SU-DHL-6 (cell line): ENCODE data around the gene NOC2L.
"Not testable (repeated sequence)": the region's sequence is repeated elsewhere in the genome, so short reads cannot be mapped to it uniquely, and the experiment has no call there.

Experiments used
- H2AFZ ChIP-seq: fragments of 200-600 bp; sonication (generic); 2 replicates; pipeline ENCODE4 v1.6.1; 2014; ENCODE audit warnings: low read depth, mild to moderate bottlenecking, moderate library complexity, mixed read lengths, antibody characterized with exemption, low read length; ENCODE audit not compliant: severe bottlenecking
- H3F3A ChIP-seq: fragments of 200-600 bp; shearing (Covaris generic); 2 replicates; pipeline ENCODE4 v1.6.0; 2016; ENCODE audit warnings: antibody characterized with exemption, mild to moderate bottlenecking; ENCODE audit not compliant: insufficient read depth
- H3K27ac ChIP-seq: fragments of 200-600 bp; sonication (generic); 2 replicates; pipeline ENCODE4 v1.5.1; 2016; ENCODE audit warnings: low read depth, mild to moderate bottlenecking, low read length, moderate library complexity, mixed read lengths
- H3K27me3 ChIP-seq: fragments of 200-600 bp; sonication (generic), shearing (Covaris generic); 2 replicates; pipeline ENCODE4 v1.6.0; 2014; ENCODE audit warnings: mild to moderate bottlenecking, low read length
- H3K36me3 ChIP-seq: fragments of 200-600 bp; sonication (generic); 2 replicates; pipeline ENCODE4 v1.6.1; 2014; ENCODE audit warnings: mild to moderate bottlenecking, low read length, mixed read lengths
- H3K4me2 ChIP-seq: fragments of 300-600, 200-600 bp; shearing (Covaris generic), sonication (generic); 2 replicates; pipeline ENCODE4 v1.6.0; 2014; ENCODE audit warnings: low read length, low read depth, mild to moderate bottlenecking; ENCODE audit not compliant: poor library complexity, severe bottlenecking
- H3K4me3 ChIP-seq: fragments of 200-600 bp; sonication (generic); 2 replicates; pipeline ENCODE4 v1.5.1; 2014; ENCODE audit warnings: antibody characterized with exemption, low read length, mild to moderate bottlenecking, mixed read lengths; ENCODE audit not compliant: insufficient read depth, poor library complexity, severe bottlenecking
- H3K79me2 ChIP-seq: fragments of 200-600 bp; sonication (generic); 2 replicates; pipeline ENCODE4 v1.6.1; 2014; ENCODE audit warnings: mild to moderate bottlenecking, low read length, moderate library complexity; ENCODE audit not compliant: insufficient read depth
- H3K9ac ChIP-seq: fragments of 200-600 bp; sonication (generic); 2 replicates; pipeline ENCODE4 v1.7.0; 2014; ENCODE audit warnings: mild to moderate bottlenecking, low read length
- H3K9me2 ChIP-seq: fragments of 200-600 bp; sonication (generic); replicated peaks from 2 replicates; pipeline ENCODE4 v1.6.1; 2014; ENCODE audit warnings: low read length; ENCODE audit not compliant: insufficient read depth
- H3K9me3 ChIP-seq: fragments of 200-600 bp; sonication (generic); 2 replicates; pipeline ENCODE4 v1.6.1; 2014; ENCODE audit warnings: low read length, mixed read lengths; ENCODE audit not compliant: insufficient read depth
- H4K20me1 ChIP-seq: fragments of 200-600 bp; sonication (generic); 2 replicates; pipeline ENCODE4 v1.6.1; 2014; ENCODE audit warnings: low read depth, mild to moderate bottlenecking, antibody characterized with exemption, low read length, moderate library complexity, mixed read lengths
- EZH2phosphoT487 ChIP-seq: fragments of 200-600 bp; sonication (generic), shearing (Covaris generic); conservative IDR thresholded peaks from 2 replicates; pipeline ENCODE4 v1.6.1; 2018; ENCODE audit warnings: mild to moderate bottlenecking, antibody characterized with exemption, low read length, moderate library complexity, mixed read lengths
- TF ChIP-seq, protein P1 (sequence below): fragments of 200-600 bp; sonication (generic); IDR thresholded peaks from one replicate; pipeline ENCODE4 v1.5.1; 2017; ENCODE audit warnings: antibody characterized with exemption, mild to moderate bottlenecking, low read length, moderate library complexity; ENCODE audit not compliant: insufficient read depth, poor library complexity, severe bottlenecking

NOC2L gene

DNA sequence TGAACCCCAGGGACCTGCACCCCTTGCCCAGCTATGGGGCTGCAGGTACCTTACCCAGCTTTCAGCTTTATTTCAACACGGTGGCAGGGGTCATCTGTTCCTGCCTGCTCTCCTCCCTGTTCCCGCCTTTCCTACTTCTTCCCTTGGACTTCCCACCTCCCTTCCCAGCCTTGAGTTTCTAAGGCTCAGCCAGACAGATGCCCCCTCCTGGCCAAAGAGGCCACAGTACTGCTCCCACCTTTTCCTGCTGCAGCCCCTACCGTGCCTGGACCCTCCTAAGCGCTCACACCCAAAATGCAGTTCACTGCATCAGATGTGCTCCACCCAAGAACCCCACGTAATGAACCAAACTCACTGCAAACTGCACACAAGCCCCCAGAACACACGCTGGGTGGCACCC, 7.7 kb downstream of the NOC2L start:
- H3K27me3 ChIP-seq = no peaks in the 10 kb centered on the region

DNA sequence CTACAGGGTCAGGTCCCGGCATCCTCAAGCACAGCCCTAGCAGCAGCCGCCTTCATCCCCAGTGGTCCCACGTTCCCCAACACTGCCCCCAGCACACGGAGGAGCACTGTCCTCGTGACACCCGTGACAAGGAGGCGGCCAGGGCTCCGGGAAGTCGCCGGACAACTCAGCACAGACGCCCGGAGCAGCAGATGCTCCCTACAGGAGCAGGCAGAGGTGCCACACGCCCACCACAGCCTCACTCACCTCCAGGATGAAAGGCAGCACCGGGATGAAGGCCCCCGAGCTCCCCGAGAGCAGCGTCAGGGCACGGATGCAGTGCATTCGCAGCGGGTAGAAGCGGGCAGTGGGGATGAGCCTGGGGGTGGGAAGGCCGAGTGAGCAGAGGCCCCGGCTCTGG, 8.2 kb downstream of the NOC2L start:
- no peaks in the 10 kb centered on the region; the same call in 1 of the 2 replicates for H3K36me3 ChIP-seq
- no peaks in the 10 kb centered on the region for H3K9me3 ChIP-seq
- no peak overlapping the region for H3K9ac ChIP-seq
- H3K27me3 ChIP-seq = no peaks in the 10 kb centered on the region
- no peak overlapping the region for H3K4me3 ChIP-seq
- no peaks in the 10 kb centered on the region for H3K9me2 ChIP-seq
- H3K4me2 ChIP-seq = no peak overlapping the region
- H4K20me1 ChIP-seq = no peaks in the 10 kb centered on the region
- no peak overlapping the region for H3K27ac ChIP-seq
- H2AFZ ChIP-seq = no peak overlapping the region
- no peaks in the 10 kb centered on the region for H3K79me2 ChIP-seq
- no peaks in the 10 kb centered on the region for H3F3A ChIP-seq
- TF ChIP-seq, protein P1, sequence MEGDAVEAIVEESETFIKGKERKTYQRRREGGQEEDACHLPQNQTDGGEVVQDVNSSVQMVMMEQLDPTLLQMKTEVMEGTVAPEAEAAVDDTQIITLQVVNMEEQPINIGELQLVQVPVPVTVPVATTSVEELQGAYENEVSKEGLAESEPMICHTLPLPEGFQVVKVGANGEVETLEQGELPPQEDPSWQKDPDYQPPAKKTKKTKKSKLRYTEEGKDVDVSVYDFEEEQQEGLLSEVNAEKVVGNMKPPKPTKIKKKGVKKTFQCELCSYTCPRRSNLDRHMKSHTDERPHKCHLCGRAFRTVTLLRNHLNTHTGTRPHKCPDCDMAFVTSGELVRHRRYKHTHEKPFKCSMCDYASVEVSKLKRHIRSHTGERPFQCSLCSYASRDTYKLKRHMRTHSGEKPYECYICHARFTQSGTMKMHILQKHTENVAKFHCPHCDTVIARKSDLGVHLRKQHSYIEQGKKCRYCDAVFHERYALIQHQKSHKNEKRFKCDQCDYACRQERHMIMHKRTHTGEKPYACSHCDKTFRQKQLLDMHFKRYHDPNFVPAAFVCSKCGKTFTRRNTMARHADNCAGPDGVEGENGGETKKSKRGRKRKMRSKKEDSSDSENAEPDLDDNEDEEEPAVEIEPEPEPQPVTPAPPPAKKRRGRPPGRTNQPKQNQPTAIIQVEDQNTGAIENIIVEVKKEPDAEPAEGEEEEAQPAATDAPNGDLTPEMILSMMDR = no peak
- TF ChIP-seq EZH2phosphoT487 = no peak

More for the DNA sequence above, 7.7 kb downstream of the NOC2L start:
- no peak for TF ChIP-seq EZH2phosphoT487
- TF ChIP-seq, protein P1 = no peak
- no peaks in the 10 kb centered on the region for H3K79me2 ChIP-seq
- H3K27ac ChIP-seq = no peak overlapping the region
- no peaks in the 10 kb centered on the region; the same call in 1 of the 2 replicates for H3K36me3 ChIP-seq
- H3K9me3 ChIP-seq = no peaks in the 10 kb centered on the region
- H3K9me2 ChIP-seq = no peaks in the 10 kb centered on the region
- no peaks in the 10 kb centered on the region for H3F3A ChIP-seq
- no peak overlapping the region for H3K4me3 ChIP-seq
- no peaks in the 10 kb centered on the region for H4K20me1 ChIP-seq
- H3K9ac ChIP-seq = no peak overlapping the region
- H3K4me2 ChIP-seq = no peak overlapping the region
- no peak overlapping the region for H2AFZ ChIP-seq

GRCh38 chr1:950268-950667, 8.8 kb downstream of the NOC2L start:
- Histone ChIP-seq H3K4me2 (no peak overlapping the region), H2AFZ (no peak overlapping the region), H3K27ac (no peak overlapping the region), H4K20me1 (no peaks in the 10 kb centered on the region), H3F3A (no peaks in the 10 kb centered on the region), H3K9ac (no peak overlapping the region), H3K36me3 (no peaks in the 10 kb centered on the region; the same call in 1 of the 2 replicates), H3K27me3 (no peaks in the 10 kb centered on the region), H3K79me2 (no peaks in the 10 kb centered on the region), H3K9me3 (no peaks in the 10 kb centered on the region), H3K4me3 (no peak overlapping the region), H3K9me2 (no peaks in the 10 kb centered on the region)
- TF ChIP-seq EZH2phosphoT487 = no peak
- TF ChIP-seq, protein P1 = no peak

DNA sequence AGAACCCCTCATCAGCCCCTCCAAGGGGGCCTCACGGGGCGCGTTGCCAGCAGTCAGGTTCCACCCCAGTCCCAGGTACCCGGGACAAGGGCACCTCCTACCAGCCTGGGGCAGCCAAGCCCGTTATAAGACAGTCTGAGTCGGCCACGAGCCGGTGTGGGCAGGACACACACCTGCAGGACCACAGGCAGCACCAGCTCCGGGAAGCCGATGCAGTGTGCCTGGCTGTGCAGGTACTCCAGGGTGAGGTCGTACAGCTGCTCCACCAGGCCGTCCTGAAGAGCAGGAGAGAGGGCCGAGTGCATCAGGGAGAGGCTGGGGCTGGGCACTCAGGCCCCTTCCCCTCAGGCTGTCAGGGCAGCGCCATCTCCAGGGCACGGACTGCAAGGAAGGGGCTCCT, 11.1 kb downstream of the NOC2L start:
- Histone ChIP-seq H3K27ac (no peak overlapping the region), H2AFZ (no peak overlapping the region), H4K20me1 (no peaks in the 10 kb centered on the region), H3K4me2 (no peak overlapping the region), H3K9me2 (no peaks in the 10 kb centered on the region), H3K36me3 (no peaks in the 10 kb centered on the region), H3K9me3 (no peaks in the 10 kb centered on the region), H3K27me3 (no peaks in the 10 kb centered on the region), H3K79me2 (no peaks in the 10 kb centered on the region), H3K4me3 (no peak overlapping the region), H3F3A (no peaks in the 10 kb centered on the region), H3K9ac (no peak overlapping the region)
- TF ChIP-seq EZH2phosphoT487 = no peak

GRCh38 chr1:946811-947210, 12.2 kb downstream of the NOC2L start:
- not testable (repeated sequence) for H3K9me2 ChIP-seq, H3K9ac ChIP-seq, H3K36me3 ChIP-seq, H3K27ac ChIP-seq, H3K4me3 ChIP-seq, H3F3A ChIP-seq, H3K9me3 ChIP-seq, H3K27me3 ChIP-seq, H2AFZ ChIP-seq, H4K20me1 ChIP-seq, H3K4me2 ChIP-seq, H3K79me2 ChIP-seq
